ENCODE results near the gene GAST. TPM values are rescaled to one million over a fixed set of nuclear protein-coding genes. Genes with fewer than 3 reads are reported as not detected.
"Not testable (repeated sequence)": the region's sequence is repeated elsewhere in the genome, so short reads cannot be mapped to it uniquely, and the experiment has no call there.

GAST gene
- total RNA-seq, 4 donors from 2014 or later, result not detected

DNA sequence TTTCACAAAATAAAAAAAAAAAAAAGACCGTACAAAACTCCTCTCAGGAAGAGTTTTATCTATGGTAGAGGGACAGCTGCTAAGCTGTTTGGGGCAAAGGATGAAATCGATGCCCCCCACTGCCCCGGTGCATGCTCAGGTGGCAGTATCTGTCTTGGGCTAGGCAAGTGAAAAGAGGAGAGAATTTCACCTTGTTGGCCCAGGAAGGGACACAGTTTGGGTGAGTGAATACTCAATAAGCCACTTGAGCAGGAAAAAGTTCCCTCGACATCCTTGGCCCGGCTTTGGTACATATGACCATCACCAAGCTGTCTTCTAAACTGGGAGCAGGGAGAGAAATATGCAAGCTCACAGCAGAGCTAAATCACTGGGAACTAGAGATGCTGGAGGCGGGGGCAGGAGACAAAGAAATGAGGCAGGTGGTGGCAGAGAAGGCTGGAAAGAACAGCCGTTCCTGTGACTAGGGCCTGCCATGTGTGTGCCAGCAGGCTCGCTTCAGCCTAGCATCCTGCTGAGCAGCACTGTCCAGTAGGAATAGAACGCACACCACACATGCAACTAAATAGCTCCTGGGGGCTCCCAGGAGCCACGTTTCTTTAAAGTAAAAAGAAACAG is 31.6 kb upstream of the GAST start:
- H3K27me3 ChIP-seq, result peaks cover 0 to 4% (median 0%) of the 10 kb centered on the region in 3 donors
- no peaks in the 10 kb centered on the region for H3K4me1 ChIP-seq
- no peak overlapping the region for H3K4me3 ChIP-seq
- in situ Hi-C loops (cut with MboI; ENCODE audit: low sequenced_read_pairs in 4 of 4), result no loop called here
- intact Hi-C loops (cut with DNase I; ENCODE audit: low total_unique reads), result no loop called here
- H3K9me3 ChIP-seq, result no peaks in the 10 kb centered on the region
- ATAC-seq (no peak), DNase-seq (no peak)
- TF ChIP-seq CTCF (IDR thresholded peaks at IDR 0.05 in 4 of 5, conservative IDR thresholded peaks at IDR 0.05 in 1 of 5) (no peak), POLR2A (IDR thresholded peaks at IDR 0.05) (no peak)
- no peak overlapping the region for H3K27ac ChIP-seq
- H3K36me3 ChIP-seq, result no peaks in the 10 kb centered on the region

DNA sequence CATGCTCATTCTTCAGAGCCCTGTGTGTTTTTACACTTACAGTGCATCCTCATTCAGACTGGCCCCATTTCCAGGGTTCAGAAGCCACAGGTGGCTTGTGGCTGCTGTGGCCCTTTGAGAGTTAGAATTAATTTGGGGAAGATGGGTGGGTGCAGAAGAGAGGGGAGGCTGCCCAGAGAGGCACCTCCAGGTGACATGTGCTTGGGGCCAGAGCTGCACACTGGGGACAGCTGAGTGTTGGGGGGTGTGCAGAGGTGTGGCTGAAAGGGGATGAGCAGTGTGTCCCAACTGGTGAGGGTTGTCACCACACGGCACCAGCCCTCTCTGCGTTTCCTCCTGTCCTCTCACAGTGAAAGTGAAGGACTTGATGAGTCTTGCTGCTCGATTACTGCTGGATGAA is 30.4 kb upstream of the GAST start:
- no peak for DNase-seq
- Histone ChIP-seq H3K4me3 (no peak overlapping the region), H3K27me3 (peaks cover 0 to 2% (median 0%) of the 10 kb centered on the region in 3 donors), H3K36me3 (no peaks in the 10 kb centered on the region), H3K27ac (no peak overlapping the region), H3K9me3 (no peaks in the 10 kb centered on the region), H3K4me1 (no peaks in the 10 kb centered on the region)
- ATAC-seq, result no peak
- intact Hi-C loops (cut with DNase I; ENCODE audit: low total_unique reads), result no loop called here
- TF ChIP-seq POLR2A (IDR thresholded peaks at IDR 0.05) (no peak), CTCF (IDR thresholded peaks at IDR 0.05 in 4 of 5, conservative IDR thresholded peaks at IDR 0.05 in 1 of 5) (no peak)
- in situ Hi-C loops (cut with MboI; ENCODE audit: low sequenced_read_pairs in 4 of 4), result no loop called here

- no peak for TF ChIP-seq POLR2A (IDR thresholded peaks at IDR 0.05)
- TF ChIP-seq CTCF (IDR thresholded peaks at IDR 0.05 in 4 of 5, conservative IDR thresholded peaks at IDR 0.05 in 1 of 5), result no peak
- ATAC-seq (no peak), DNase-seq (no peak)
- H3K4me3 ChIP-seq, result no peak overlapping the region
- H3K27ac ChIP-seq, result no peak overlapping the region
- intact Hi-C loops (cut with DNase I; ENCODE audit: low total_unique reads), result no loop called here
- no peaks in the 10 kb centered on the region for H3K9me3 ChIP-seq
- in situ Hi-C loops (cut with MboI; ENCODE audit: low sequenced_read_pairs in 4 of 4), result no loop called here
- H3K4me1 ChIP-seq, result peaks cover under 1 to 1% of the 10 kb centered on the region in 2 donors
- H3K27me3 ChIP-seq, result no peaks in the 10 kb centered on the region
- H3K36me3 ChIP-seq, result no peaks in the 10 kb centered on the region
Measured at GRCh38 chr17:41682631-41683030, 29.5 kb upstream of the GAST start.

DNA sequence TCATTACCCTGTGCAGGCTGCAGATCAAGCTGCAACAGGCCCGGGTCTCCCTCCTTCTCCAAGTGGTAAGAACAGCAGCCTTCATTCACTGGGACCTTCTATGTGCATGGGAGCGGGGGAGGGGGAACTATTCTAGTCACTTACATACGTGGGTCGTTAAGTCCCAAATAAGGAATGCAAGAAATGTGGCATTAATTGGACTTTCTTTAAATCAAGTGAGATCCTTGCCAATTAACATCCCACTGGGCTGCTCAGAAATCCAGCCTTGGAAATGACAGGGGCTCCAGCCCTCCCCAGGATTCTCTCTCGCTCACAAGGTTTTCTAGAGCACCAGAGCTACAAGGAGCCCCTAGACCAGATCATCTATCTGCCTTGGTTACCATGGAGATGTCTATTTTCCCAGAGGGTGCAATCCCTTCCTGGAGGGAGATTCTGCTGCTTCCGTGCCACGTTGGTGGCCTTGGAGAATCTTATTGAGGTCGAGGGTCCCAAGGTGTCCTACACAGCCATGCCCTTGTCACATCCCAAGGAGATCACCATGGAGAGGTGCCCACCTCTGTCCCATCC is 28.6 kb upstream of the GAST start:
- intact Hi-C loops (cut with DNase I; ENCODE audit: low total_unique reads), result no loop called here
- DNase-seq (no peak), ATAC-seq (no peak)
- no peaks in the 10 kb centered on the region for H3K9me3 ChIP-seq
- no peaks in the 10 kb centered on the region for H3K36me3 ChIP-seq
- TF ChIP-seq POLR2A (IDR thresholded peaks at IDR 0.05), result no peak
- H3K4me1 ChIP-seq, result peaks cover 6% of the 10 kb centered on the region in 2 donors
- in situ Hi-C loops (cut with MboI; ENCODE audit: low sequenced_read_pairs in 4 of 4), result no loop called here
- no peak overlapping the region for H3K4me3 ChIP-seq
- H3K27ac ChIP-seq, result no peak overlapping the region
- H3K27me3 ChIP-seq, result no peaks in the 10 kb centered on the region

DNA sequence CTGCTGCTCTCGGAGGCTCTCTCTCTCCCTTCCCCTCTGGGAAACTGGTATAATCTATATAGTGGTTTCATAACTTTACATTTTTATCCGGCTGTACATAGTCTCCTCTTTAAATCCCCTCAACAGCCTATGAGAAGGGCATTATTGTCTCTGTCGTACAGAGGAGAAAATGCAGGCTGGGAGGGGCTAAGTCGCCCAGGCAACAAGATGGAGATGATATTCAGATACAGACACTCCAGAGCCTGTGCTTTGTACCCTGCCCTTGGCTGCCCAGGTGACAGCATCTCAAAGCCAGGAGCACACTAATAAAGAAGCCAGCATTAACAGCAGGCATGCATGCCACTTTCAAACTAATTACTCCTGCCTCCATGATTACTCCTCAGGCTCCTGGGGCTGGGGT is 28.1 kb upstream of the GAST start:
- ATAC-seq (no peak), DNase-seq (no peak)
- Histone ChIP-seq H3K27ac (no peak overlapping the region), H3K4me3 (no peak overlapping the region), H3K4me1 (peaks cover 6% of the 10 kb centered on the region in 2 donors), H3K9me3 (no peaks in the 10 kb centered on the region), H3K27me3 (no peaks in the 10 kb centered on the region), H3K36me3 (no peaks in the 10 kb centered on the region)
- TF ChIP-seq POLR2A (IDR thresholded peaks at IDR 0.05) (no peak), CTCF (IDR thresholded peaks at IDR 0.05 in 4 of 5, conservative IDR thresholded peaks at IDR 0.05 in 1 of 5) (no peak)
- intact Hi-C loops (cut with DNase I; ENCODE audit: low total_unique reads) (no loop called here), in situ Hi-C loops (cut with MboI; ENCODE audit: low sequenced_read_pairs in 4 of 4) (no loop called here)

- H3K4me3 ChIP-seq; in situ Hi-C loops (cut with MboI; ENCODE audit: low sequenced_read_pairs in 4 of 4); H3K27me3 ChIP-seq; ATAC-seq; H3K27ac ChIP-seq; DNase-seq; H3K9me3 ChIP-seq: not testable (repeated sequence)
- Histone ChIP-seq H3K36me3 (peaks cover 9 to 13% of the 10 kb centered on the region in 2 donors), H3K4me1 (peaks cover 15 to 16% of the 10 kb centered on the region in 2 donors)
- intact Hi-C loops (cut with DNase I; ENCODE audit: low total_unique reads), result loop anchor here (5.0 kb wide), 1 partner anchor 868 kb away; no protein-coding TSS in a partner anchor
Measured at GRCh38 chr17:41685753-41686152, 26.4 kb upstream of the GAST start.

All from gastrocnemius medialis (tissue), 4 donors.